HepG2 (cell line): Measurements from ENCODE around the gene DNAH8. TPM values are rescaled to one million over a fixed set of nuclear protein-coding genes. Genes with fewer than 3 reads are reported as not detected.

Source experiments
- ATAC-seq: fragments of 200-7000 bp; cut with Tn5 transposase; 3 replicates; pipeline ENCODE4 v1.9.1; 2020; ENCODE audit warnings: mild to moderate bottlenecking, moderate library complexity
- BruUV-seq: library from RNA; stranded (reverse); fragments of 400-500 nt; replicated peaks from 2 replicates; lab custom pipeline; 2021; lab: Mats Ljungman, UMichigan
- CTCF ChIA-PET: fragments of 300-600 bp; formaldehyde crosslinking; extraction: SDS; loops from one replicate; lab custom pipeline; 2021; ENCODE audit warnings: low total read pairs, inconsistent platforms, low intra/inter-chr PET ratio; lab: Yijun Ruan, JAX
- POLR2A ChIA-PET: fragments of 350-600 bp; sonication (Branson Sonifier 250); formaldehyde crosslinking; loops from one replicate; lab custom pipeline; 2020; ENCODE audit warnings: antibody characterized with exemption, inconsistent platforms; lab: Yijun Ruan, JAX
- DNase-seq: peaks from one replicate; pipeline ENCODE4 v3.0.0-alpha.2; 2015; ENCODE audit warnings: low spot score
- FAIRE-seq: peaks from 3 replicates; lab custom pipeline; 2011; peaks lifted over from hg19 to GRCh38; lab: Jason Lieb, UNC
- H2AFZ ChIP-seq: one replicate; pipeline ENCODE4 v1.6.1; 2011; ENCODE audit warnings: low read length, inconsistent platforms
- H3K27ac ChIP-seq: fragments of 300-600 bp; 3 replicates; pipeline ENCODE4 v1.8.0; 2011; ENCODE audit warnings: mixed run types, mild to moderate bottlenecking, mixed read lengths, low read length, inconsistent platforms; ENCODE audit not compliant: insufficient read depth; ENCODE audit errors: extremely low read length
- H3K27me3 ChIP-seq, 2 experiments: fragments of 200-600 bp in 1 of 2; 2 replicates in 1 of 2; 3 replicates in 1 of 2; pipeline versions ENCODE4 v1.6.0 to v1.8.0; 2011; ENCODE audit warnings: low read length in 2 of 2, mild to moderate bottlenecking in 2 of 2, moderate library complexity in 2 of 2, inconsistent platforms in 1 of 2; ENCODE audit not compliant: insufficient read depth in 2 of 2, control insufficient read depth in 1 of 2
- H3K36me3 ChIP-seq, 2 experiments: fragments of 200-600 bp in 1 of 2; replicated peaks in 1 of 2; 2 replicates in 1 of 2; 3 replicates in 1 of 2; pipeline versions ENCODE4 v1.5.1 to v1.8.0; 2011; ENCODE audit warnings: low read length in 2 of 2, inconsistent platforms in 1 of 2; ENCODE audit not compliant: insufficient read depth in 2 of 2, control insufficient read depth in 1 of 2
- H3K4me1 ChIP-seq: 2 replicates; pipeline ENCODE4 v1.5.1; 2012; ENCODE audit warnings: low read length, inconsistent platforms; ENCODE audit not compliant: insufficient read depth
- H3K4me2 ChIP-seq: 2 replicates; pipeline ENCODE4 v1.6.0; 2011; ENCODE audit warnings: low read depth, low read length, inconsistent platforms
- H3K4me3 ChIP-seq, 3 experiments: fragments of 200-600 bp in 1 of 3; sonication (generic), shearing (Covaris generic) in 1 of 3; replicated peaks in 1 of 3; 2 replicates each; pipeline ENCODE4 v1.5.1; 2011 to 2016; ENCODE audit warnings: low read length in 3 of 3, inconsistent platforms in 2 of 3, low read depth in 2 of 3, mild to moderate bottlenecking in 2 of 3, control low read depth in 1 of 3, mixed read lengths in 1 of 3; ENCODE audit not compliant: insufficient read depth in 1 of 3
- H3K79me2 ChIP-seq: one replicate; pipeline ENCODE4 v1.6.1; 2011; ENCODE audit warnings: low read length, inconsistent platforms; ENCODE audit not compliant: insufficient read depth
- H3K9ac ChIP-seq: 2 replicates; pipeline ENCODE4 v1.6.0; 2011; ENCODE audit warnings: mild to moderate bottlenecking, low read depth, low read length, inconsistent platforms; ENCODE audit not compliant: insufficient read depth
- H3K9me3 ChIP-seq: 2 replicates; pipeline ENCODE4 v1.5.1; 2012; ENCODE audit warnings: mild to moderate bottlenecking, low read length
- H4K20me1 ChIP-seq: 2 replicates; pipeline ENCODE4 v1.6.0; 2011; ENCODE audit warnings: inconsistent platforms, mild to moderate bottlenecking, low read length, moderate library complexity; ENCODE audit not compliant: insufficient read depth
- ATF7 ChIP-seq, 2 experiments: fragments of 450-650 bp in 1 of 2; sonication (generic) in 1 of 2; formaldehyde crosslinking in 1 of 2; IDR thresholded peaks; 2 replicates each; pipeline versions ENCODE4 v1.4.0 to v1.6.1; 2016 to 2020; ENCODE audit warnings: antibody characterized with exemption in 1 of 2, mild to moderate bottlenecking in 1 of 2, missing genetic modification reagents in 1 of 2
- CEBPB ChIP-seq: IDR thresholded peaks from 2 replicates; pipeline ENCODE4 v1.6.1; 2011; ENCODE audit warnings: low read depth, low read length, improper control_type of control experiment, borderline replicate concordance
- EEA1 ChIP-seq: sonication (generic); formaldehyde crosslinking; IDR thresholded peaks from 2 replicates; pipeline ENCODE4 v1.5.1; 2020; ENCODE audit warnings: mild to moderate bottlenecking, missing genetic modification reagents, borderline replicate concordance
- WGBS: methylation state at CpG from one replicate; pipeline ENCODE4 v1.1.6; 2017; ENCODE audit warnings: low lambda C conversion rate; 5-methylcytosine and 5-hydroxymethylcytosine counted together
- in situ Hi-C: cut with HindIII; loops from 2 replicates; pipeline ENCODE4 v1.10.0; 2017; ENCODE audit warnings: low pct_unique_long_range_greater_than_20kb; ENCODE audit not compliant: extremely low pct_ligation_motif_present
- intact Hi-C: fragments of 100-400 bp; cut with micrococcal nuclease; formaldehyde crosslinking; loops from one replicate; pipeline ENCODE4 v1.10.0; 2022; ENCODE audit not compliant: unreplicated experiment
- polyA plus RNA-seq, 8 experiments: library from polyadenylated mRNA; depleted of rRNA in 3 of 8; stranded (reverse) in 7 of 8; unstranded in 1 of 8; fragments of >200 nt; fragmentation: Illumina TruSeq in 4 of 8; extraction: Trizol in 4 of 8; gene quantifications; 2 replicates each; pipeline versions ENCODE4 v1.2.1 to v1.2.3, GENCODE V29; 2011 to 2016; ENCODE audit warnings: low read depth in 4 of 8, missing spikeins in 1 of 8, mixed read lengths in 1 of 8; ENCODE audit not compliant: insufficient read depth in 1 of 8
- total RNA-seq, 5 experiments: library from RNA; depleted of rRNA; stranded (reverse); fragments of >200 nt; fragmentation: Illumina TruSeq; extraction: Trizol; gene quantifications; 2 replicates each; pipeline ENCODE4 v1.2.3, GENCODE V29; 2016; ENCODE audit warnings: low read depth in 1 of 5
- TF ChIP-seq, protein P1 (sequence below): sonication (generic); formaldehyde crosslinking; IDR thresholded peaks from 2 replicates; pipeline ENCODE4 v1.4.0; 2020; ENCODE audit warnings: low read depth, mild to moderate bottlenecking, missing genetic modification reagents

Gene DNAH8
- total and polyA plus RNA-seq, 2 of the 13 experiments (the other 11 are each of a cell fraction or from before 2014, with no cell fraction given): not detected

GRCh38 chr6:38755874-38756273 lies 40.8 kb downstream of the DNAH8 start:
- no peak for DNase-seq
- in situ Hi-C loops: no loop called here
- no peak for FAIRE-seq
- H2AFZ ChIP-seq: no peak overlapping the region
- no peaks in the 10 kb centered on the region for H4K20me1 ChIP-seq
- TF ChIP-seq ATF7 (IDR thresholded peaks at IDR 0.05) (peak; percentile 62), ATF7 (CRISPR knock-in tag; IDR thresholded peaks at IDR 0.05) (no peak)
- TF ChIP-seq, protein P1, sequence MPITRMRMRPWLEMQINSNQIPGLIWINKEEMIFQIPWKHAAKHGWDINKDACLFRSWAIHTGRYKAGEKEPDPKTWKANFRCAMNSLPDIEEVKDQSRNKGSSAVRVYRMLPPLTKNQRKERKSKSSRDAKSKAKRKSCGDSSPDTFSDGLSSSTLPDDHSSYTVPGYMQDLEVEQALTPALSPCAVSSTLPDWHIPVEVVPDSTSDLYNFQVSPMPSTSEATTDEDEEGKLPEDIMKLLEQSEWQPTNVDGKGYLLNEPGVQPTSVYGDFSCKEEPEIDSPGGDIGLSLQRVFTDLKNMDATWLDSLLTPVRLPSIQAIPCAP (CRISPR knock-in tag): no peak
- no peaks in the 10 kb centered on the region for H3K36me3 ChIP-seq
- WGBS: 21% methylated on average over 2 of the region's 2 CpGs
- no peaks in the 10 kb centered on the region for H3K4me1 ChIP-seq
- no peak overlapping the region for H3K27ac ChIP-seq
- H3K79me2 ChIP-seq: no peaks in the 10 kb centered on the region
- BruUV-seq: no TSS peak
- ChIA-PET POLR2A (no interaction called here), CTCF (no interaction called here)
- H3K4me3 ChIP-seq: no peak overlapping the region
- H3K9ac ChIP-seq: no peak overlapping the region
- no peaks in the 10 kb centered on the region for H3K27me3 ChIP-seq
- intact Hi-C loops: no loop called here
- ATAC-seq: no peak
- H3K4me2 ChIP-seq: no peak overlapping the region
- H3K9me3 ChIP-seq: no peaks in the 10 kb centered on the region

DNA sequence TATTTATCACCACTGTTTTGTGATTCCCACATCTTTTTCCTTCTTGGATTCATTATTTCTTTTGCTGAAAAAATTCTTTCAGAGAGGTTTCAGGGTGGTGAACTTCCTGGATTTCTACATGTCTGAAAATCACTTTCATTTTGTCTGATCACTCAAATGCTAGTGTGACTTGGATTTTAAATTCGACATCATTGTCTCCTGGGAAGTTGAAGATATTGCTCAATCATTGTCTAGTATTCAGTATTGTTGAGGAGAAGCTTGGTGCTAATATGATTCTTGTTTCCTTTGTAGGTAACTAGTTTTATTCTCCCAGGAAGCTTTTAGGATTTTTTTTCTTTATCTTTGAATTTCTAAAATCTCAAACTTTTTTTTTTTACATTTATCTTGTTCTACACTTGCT lies 45.0 kb downstream of the DNAH8 start:
- WGBS: 0% methylated on average over 1 of the region's 1 CpG
- Histone ChIP-seq H3K9ac (no peak overlapping the region), H3K4me2 (no peak overlapping the region), H3K27me3 (no peaks in the 10 kb centered on the region), H4K20me1 (no peaks in the 10 kb centered on the region), H3K36me3 (no peaks in the 10 kb centered on the region), H3K9me3 (no peaks in the 10 kb centered on the region), H3K4me1 (no peaks in the 10 kb centered on the region), H3K4me3 (no peak overlapping the region), H3K27ac (no peak overlapping the region), H3K79me2 (no peaks in the 10 kb centered on the region), H2AFZ (no peak overlapping the region)
- FAIRE-seq (no peak), DNase-seq (no peak), ATAC-seq (no peak)
- intact Hi-C loops: no loop called here
- BruUV-seq: no TSS peak
- in situ Hi-C loops: no loop called here
- no peak for TF ChIP-seq EEA1
- TF ChIP-seq CEBPB: peak; percentile 28; the same call in 1 of the 2 replicates
- CTCF ChIA-PET: no interaction called here
- POLR2A ChIA-PET: no interaction called here
